Lower lobe of right lung (tissue), 2 donors: Measurements from ENCODE around the gene GPR37L1. TPM values are rescaled to one million over a fixed set of nuclear protein-coding genes. Genes with fewer than 3 reads are reported as not detected.

Source experiments
- ATAC-seq, 2 donors: fragments of 200-7000 bp; cut with Tn5 transposase; one replicate each; pipeline ENCODE4 v1.9.1; 2020 to 2022; ENCODE audit warnings: mild to moderate bottlenecking in 2 of 2, moderate library complexity in 2 of 2
- DNase-seq: peaks from one replicate; pipeline ENCODE4 v3.0.0-alpha.2; 2020
- H3K27ac ChIP-seq: fragments of 200-600 bp; one replicate; pipeline ENCODE4 v1.8.0; 2022
- H3K27me3 ChIP-seq: fragments of 200-600 bp; one replicate; pipeline ENCODE4 v1.8.0; 2022; ENCODE audit warnings: low read depth
- H3K36me3 ChIP-seq: fragments of 200-600 bp; one replicate; pipeline ENCODE4 v1.8.0; 2022; ENCODE audit warnings: mild to moderate bottlenecking
- H3K4me1 ChIP-seq: fragments of 200-600 bp; one replicate; pipeline ENCODE4 v1.8.0; 2022
- H3K4me3 ChIP-seq: fragments of 200-600 bp; one replicate; pipeline ENCODE4 v1.8.0; 2022; ENCODE audit warnings: mild to moderate bottlenecking
- H3K9me3 ChIP-seq: fragments of 200-600 bp; one replicate; pipeline ENCODE4 v1.8.0; 2022
- intact Hi-C: fragments of 100-400 bp; cut with DNase I; formaldehyde crosslinking; loops from one replicate; pipeline ENCODE4 v1.11.0; 2022
- total RNA-seq: library from RNA; stranded (reverse); fragmentation: NEBNext Ultra II Directional; extraction: Animal tissue kit (Norgen Biotek cat#: 25700); gene quantifications from one replicate; pipeline ENCODE4 v1.2.1, GENCODE V29; 2021
- TF ChIP-seq, protein P1 (sequence below): fragments of 200-600 bp; IDR thresholded peaks from one replicate; pipeline ENCODE4 v1.8.0; 2022; ENCODE audit warnings: antibody characterized with exemption, mild to moderate bottlenecking
- donor health status: DM: no; HTN: yes; CAD: no; lungs with severe emphysema.

Gene GPR37L1
- total RNA-seq, 1 donor from 2014 or later, result 0.06 TPM

DNA sequence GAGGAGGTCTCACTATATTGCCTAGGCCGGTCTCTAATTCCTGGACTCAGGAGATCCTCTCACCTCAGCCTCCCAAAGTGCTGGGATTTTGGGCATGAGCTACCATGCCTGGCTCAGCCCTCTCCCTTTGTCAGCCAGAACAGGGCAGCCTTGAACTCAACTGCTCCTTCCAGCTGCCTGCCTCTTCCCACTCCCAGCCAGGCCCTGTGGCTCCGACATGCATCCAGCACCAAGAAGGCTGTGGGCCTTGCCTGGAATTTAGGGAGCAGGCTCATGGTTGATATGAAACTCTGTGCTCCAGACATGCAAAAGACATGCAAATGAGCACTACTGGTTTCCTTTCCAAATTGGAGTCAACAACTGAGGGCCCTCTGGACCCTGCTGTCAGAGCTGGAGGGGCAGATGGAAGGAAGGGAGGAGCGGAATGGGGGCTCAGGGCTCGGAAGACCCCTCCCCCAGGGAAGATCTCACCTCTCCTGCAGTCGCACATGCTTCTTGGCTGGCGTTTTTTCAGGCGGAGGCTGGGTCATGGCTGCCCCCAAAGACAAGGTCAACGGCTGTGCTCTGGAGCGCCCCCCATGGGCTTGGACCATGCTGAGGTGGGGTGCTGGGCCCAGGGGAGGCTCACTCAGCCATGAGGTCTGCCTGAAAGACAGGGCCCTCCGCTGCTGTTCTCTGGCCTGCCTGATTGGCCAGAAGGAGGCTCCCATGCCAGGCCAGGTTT lies 36.3 kb downstream of the GPR37L1 start:
- H3K36me3 ChIP-seq, result no peaks in the 10 kb centered on the region
- peak overlapping the region; percentile 76 for H3K27ac ChIP-seq
- no peaks in the 10 kb centered on the region for H3K9me3 ChIP-seq
- TF ChIP-seq, protein P1, sequence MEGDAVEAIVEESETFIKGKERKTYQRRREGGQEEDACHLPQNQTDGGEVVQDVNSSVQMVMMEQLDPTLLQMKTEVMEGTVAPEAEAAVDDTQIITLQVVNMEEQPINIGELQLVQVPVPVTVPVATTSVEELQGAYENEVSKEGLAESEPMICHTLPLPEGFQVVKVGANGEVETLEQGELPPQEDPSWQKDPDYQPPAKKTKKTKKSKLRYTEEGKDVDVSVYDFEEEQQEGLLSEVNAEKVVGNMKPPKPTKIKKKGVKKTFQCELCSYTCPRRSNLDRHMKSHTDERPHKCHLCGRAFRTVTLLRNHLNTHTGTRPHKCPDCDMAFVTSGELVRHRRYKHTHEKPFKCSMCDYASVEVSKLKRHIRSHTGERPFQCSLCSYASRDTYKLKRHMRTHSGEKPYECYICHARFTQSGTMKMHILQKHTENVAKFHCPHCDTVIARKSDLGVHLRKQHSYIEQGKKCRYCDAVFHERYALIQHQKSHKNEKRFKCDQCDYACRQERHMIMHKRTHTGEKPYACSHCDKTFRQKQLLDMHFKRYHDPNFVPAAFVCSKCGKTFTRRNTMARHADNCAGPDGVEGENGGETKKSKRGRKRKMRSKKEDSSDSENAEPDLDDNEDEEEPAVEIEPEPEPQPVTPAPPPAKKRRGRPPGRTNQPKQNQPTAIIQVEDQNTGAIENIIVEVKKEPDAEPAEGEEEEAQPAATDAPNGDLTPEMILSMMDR, result no peak
- H3K4me3 ChIP-seq, result peak overlapping the region; percentile 54
- ATAC-seq, result no peak
- H3K27me3 ChIP-seq, result no peaks in the 10 kb centered on the region
- intact Hi-C loops, result no loop called here
- peaks cover 33% of the 10 kb centered on the region for H3K4me1 ChIP-seq
- no peak for DNase-seq

DNA sequence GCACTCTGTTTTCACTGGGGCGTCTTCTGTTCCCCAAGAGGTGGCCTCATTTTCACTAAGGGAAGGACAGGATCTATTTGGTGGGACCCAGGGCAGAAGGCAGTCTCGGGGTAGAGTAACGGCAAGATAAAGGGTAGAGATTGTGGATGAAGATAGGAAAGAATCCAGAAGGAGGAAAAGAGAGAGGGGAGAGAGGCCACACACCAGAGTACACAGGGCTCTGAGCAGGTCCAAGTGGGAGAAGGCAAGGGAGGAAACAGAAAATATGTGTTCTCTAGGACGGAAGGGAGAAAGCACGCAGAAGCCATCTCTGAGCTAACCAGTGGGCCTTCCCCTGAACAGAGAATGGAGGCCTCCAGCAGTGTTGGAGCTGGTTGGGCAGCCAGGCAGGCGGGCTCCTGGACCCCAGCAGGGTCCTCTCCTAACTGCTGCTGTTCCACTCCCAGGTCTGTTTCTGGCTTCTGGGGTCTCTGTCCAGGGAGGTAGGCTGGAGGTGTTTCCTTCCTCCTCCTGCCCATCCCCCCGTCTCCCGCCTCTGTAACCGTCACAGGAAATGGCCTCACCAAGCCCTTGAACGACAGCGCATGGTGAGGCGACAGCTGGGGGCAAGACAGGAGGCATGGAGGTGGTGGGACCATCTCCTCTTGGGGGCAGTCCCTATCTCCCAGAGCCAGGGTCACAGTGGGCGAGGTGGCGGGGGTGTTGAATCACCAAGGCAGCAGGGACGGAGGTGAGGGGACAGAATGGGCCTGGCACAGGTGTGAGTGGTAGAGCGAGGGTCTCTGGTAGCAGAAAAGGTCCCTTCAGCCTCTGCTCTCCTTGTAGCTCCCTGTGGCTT lies 37.0 kb downstream of the GPR37L1 start:
- Histone ChIP-seq H3K27ac (peak overlapping the region; percentile 76), H3K9me3 (no peaks in the 10 kb centered on the region), H3K27me3 (no peaks in the 10 kb centered on the region), H3K4me3 (peak overlapping the region; percentile 54), H3K36me3 (no peaks in the 10 kb centered on the region), H3K4me1 (peaks cover 32% of the 10 kb centered on the region)
- DNase-seq (no peak), ATAC-seq (no peak)
- TF ChIP-seq, protein P1, result no peak
- intact Hi-C loops, result no loop called here

GRCh38 chr1:202160377-202160940 lies 37.7 kb downstream of the GPR37L1 start, which contains the start of gene PTPN7:
Gene PTPN7 (minus strand): TSS chr1:202160602. CDS start chr1:202159402, 1,200 bp downstream.
- Histone ChIP-seq H3K27me3 (no peaks in the 10 kb centered on the region), H3K27ac (peak within 1 kb of the TSS; percentile 76), H3K4me3 (peak within 1 kb of the TSS; percentile 54), H3K4me1 (peaks cover 25% of the 10 kb centered on the region), H3K36me3 (no peaks in the 10 kb centered on the region), H3K9me3 (no peaks in the 10 kb centered on the region)
- peak; percentile 63 to 74 for ATAC-seq
- TF ChIP-seq, protein P1, result peak; percentile 39
- intact Hi-C loops, result no loop called here
- peak; percentile 74 for DNase-seq

DNA sequence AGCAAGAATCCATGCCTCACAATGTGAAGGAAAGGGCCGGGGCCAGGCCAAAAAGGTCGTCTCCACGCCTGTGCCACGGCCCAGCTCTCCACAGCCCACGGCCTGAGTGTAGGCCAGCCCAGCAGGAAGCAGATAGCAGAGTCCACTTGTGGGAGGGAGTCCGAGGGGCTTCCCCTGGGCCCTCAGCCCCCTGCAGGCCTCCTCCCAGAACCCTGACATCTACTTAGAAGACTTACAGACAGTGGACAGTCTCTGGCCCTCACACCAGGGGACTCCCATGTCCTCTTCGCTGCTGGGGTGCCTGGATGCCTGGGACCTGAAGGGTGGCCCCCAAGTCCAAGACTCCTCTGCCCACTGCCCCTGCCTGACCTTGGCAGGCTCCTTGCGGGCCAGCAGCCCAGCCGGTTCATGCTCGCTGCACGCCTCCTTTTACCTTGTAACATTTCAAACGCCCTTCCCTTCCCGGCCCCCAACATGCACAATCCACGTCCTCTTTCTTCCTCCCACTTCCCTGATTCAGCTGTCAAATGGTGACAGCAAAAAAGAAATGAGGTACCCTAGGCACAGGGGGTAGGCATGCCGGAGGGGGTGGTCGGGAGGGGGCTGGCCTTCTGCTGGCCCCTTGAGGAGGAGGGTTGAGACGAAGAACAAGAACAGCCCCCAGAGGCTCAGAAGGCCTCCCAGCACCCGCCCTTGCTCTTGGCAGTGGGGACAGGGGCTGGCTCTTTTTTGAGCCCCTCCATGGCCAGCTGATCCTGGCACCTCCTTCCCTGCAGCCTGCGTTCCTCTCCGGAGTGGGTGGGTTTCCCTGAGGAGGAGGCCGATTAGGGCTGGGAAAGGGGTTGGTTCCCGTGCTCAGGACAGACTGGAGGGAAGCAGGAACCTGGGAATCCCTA lies 38.7 kb downstream of the GPR37L1 start:
- intact Hi-C loops, result no loop called here
- DNase-seq (no peak), ATAC-seq (peak; percentile 6 to 26)
- peak overlapping the region; percentile 76 for H3K27ac ChIP-seq
- H3K9me3 ChIP-seq, result no peaks in the 10 kb centered on the region
- TF ChIP-seq, protein P1, result no peak
- H3K4me3 ChIP-seq, result peak overlapping the region; percentile 2
- H3K27me3 ChIP-seq, result no peaks in the 10 kb centered on the region
- no peaks in the 10 kb centered on the region for H3K36me3 ChIP-seq
- peaks cover 24% of the 10 kb centered on the region for H3K4me1 ChIP-seq

DNA sequence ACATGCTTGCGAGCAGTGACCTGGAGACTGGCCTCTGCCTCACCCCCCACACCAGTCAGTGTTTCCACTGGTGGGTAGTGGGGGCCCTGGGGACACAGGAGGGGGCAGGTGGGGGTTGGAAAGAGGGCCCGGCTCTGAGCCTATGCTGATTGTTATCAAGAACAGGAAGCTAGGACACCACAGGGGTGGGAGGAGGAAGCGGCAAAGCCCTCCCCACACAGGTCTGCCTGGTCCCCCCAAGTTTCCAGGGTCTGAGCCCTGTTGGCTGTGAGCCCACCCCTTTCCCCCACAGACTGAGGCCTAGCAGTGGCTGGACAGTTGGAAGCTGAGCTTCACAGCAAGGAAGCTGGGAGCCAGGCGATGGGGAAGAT lies 39.3 kb downstream of the GPR37L1 start:
- DNase-seq (no peak), ATAC-seq (peak; percentile 18 to 22)
- no peaks in the 10 kb centered on the region for H3K27me3 ChIP-seq
- TF ChIP-seq, protein P1, result no peak
- H3K4me1 ChIP-seq, result peaks cover 24% of the 10 kb centered on the region
- H3K9me3 ChIP-seq, result no peaks in the 10 kb centered on the region
- H3K4me3 ChIP-seq, result no peak overlapping the region
- intact Hi-C loops, result no loop called here
- peak overlapping the region; percentile 76 for H3K27ac ChIP-seq
- no peaks in the 10 kb centered on the region for H3K36me3 ChIP-seq
